HepG2 (cell line): ENCODE results near the gene IP6K3. TPM values are rescaled to one million over a fixed set of nuclear protein-coding genes. Genes with fewer than 3 reads are reported as not detected.

Experiments
- ATAC-seq: fragments of 200-7000 bp; cut with Tn5 transposase; 3 replicates; pipeline ENCODE4 v1.9.1; 2020; ENCODE audit warnings: mild to moderate bottlenecking, moderate library complexity
- BruUV-seq: library from RNA; stranded (reverse); fragments of 400-500 nt; replicated peaks from 2 replicates; lab custom pipeline; 2021; lab: Mats Ljungman, UMichigan
- CTCF ChIA-PET: fragments of 300-600 bp; formaldehyde crosslinking; extraction: SDS; loops from one replicate; lab custom pipeline; 2021; ENCODE audit warnings: low total read pairs, inconsistent platforms, low intra/inter-chr PET ratio; lab: Yijun Ruan, JAX
- POLR2A ChIA-PET: fragments of 350-600 bp; sonication (Branson Sonifier 250); formaldehyde crosslinking; loops from one replicate; lab custom pipeline; 2020; ENCODE audit warnings: antibody characterized with exemption, inconsistent platforms; lab: Yijun Ruan, JAX
- DNase-seq: peaks from one replicate; pipeline ENCODE4 v3.0.0-alpha.2; 2015; ENCODE audit warnings: low spot score
- FAIRE-seq: peaks from 3 replicates; lab custom pipeline; 2011; peaks lifted over from hg19 to GRCh38; lab: Jason Lieb, UNC
- H2AFZ ChIP-seq: one replicate; pipeline ENCODE4 v1.6.1; 2011; ENCODE audit warnings: low read length, inconsistent platforms
- H3K27ac ChIP-seq: fragments of 300-600 bp; 3 replicates; pipeline ENCODE4 v1.8.0; 2011; ENCODE audit warnings: mixed run types, mild to moderate bottlenecking, mixed read lengths, low read length, inconsistent platforms; ENCODE audit not compliant: insufficient read depth; ENCODE audit errors: extremely low read length
- H3K27me3 ChIP-seq, 2 experiments: fragments of 200-600 bp in 1 of 2; 2 replicates in 1 of 2; 3 replicates in 1 of 2; pipeline versions ENCODE4 v1.6.0 to v1.8.0; 2011; ENCODE audit warnings: low read length in 2 of 2, mild to moderate bottlenecking in 2 of 2, moderate library complexity in 2 of 2, inconsistent platforms in 1 of 2; ENCODE audit not compliant: insufficient read depth in 2 of 2, control insufficient read depth in 1 of 2
- H3K36me3 ChIP-seq, 2 experiments: fragments of 200-600 bp in 1 of 2; replicated peaks in 1 of 2; 2 replicates in 1 of 2; 3 replicates in 1 of 2; pipeline versions ENCODE4 v1.5.1 to v1.8.0; 2011; ENCODE audit warnings: low read length in 2 of 2, inconsistent platforms in 1 of 2; ENCODE audit not compliant: insufficient read depth in 2 of 2, control insufficient read depth in 1 of 2
- H3K4me1 ChIP-seq: 2 replicates; pipeline ENCODE4 v1.5.1; 2012; ENCODE audit warnings: low read length, inconsistent platforms; ENCODE audit not compliant: insufficient read depth
- H3K4me2 ChIP-seq: 2 replicates; pipeline ENCODE4 v1.6.0; 2011; ENCODE audit warnings: low read depth, low read length, inconsistent platforms
- H3K4me3 ChIP-seq, 3 experiments: fragments of 200-600 bp in 1 of 3; sonication (generic), shearing (Covaris generic) in 1 of 3; replicated peaks in 1 of 3; 2 replicates each; pipeline ENCODE4 v1.5.1; 2011 to 2016; ENCODE audit warnings: low read length in 3 of 3, inconsistent platforms in 2 of 3, low read depth in 2 of 3, mild to moderate bottlenecking in 2 of 3, control low read depth in 1 of 3, mixed read lengths in 1 of 3; ENCODE audit not compliant: insufficient read depth in 1 of 3
- H3K79me2 ChIP-seq: one replicate; pipeline ENCODE4 v1.6.1; 2011; ENCODE audit warnings: low read length, inconsistent platforms; ENCODE audit not compliant: insufficient read depth
- H3K9ac ChIP-seq: 2 replicates; pipeline ENCODE4 v1.6.0; 2011; ENCODE audit warnings: mild to moderate bottlenecking, low read depth, low read length, inconsistent platforms; ENCODE audit not compliant: insufficient read depth
- H3K9me3 ChIP-seq: 2 replicates; pipeline ENCODE4 v1.5.1; 2012; ENCODE audit warnings: mild to moderate bottlenecking, low read length
- H4K20me1 ChIP-seq: 2 replicates; pipeline ENCODE4 v1.6.0; 2011; ENCODE audit warnings: inconsistent platforms, mild to moderate bottlenecking, low read length, moderate library complexity; ENCODE audit not compliant: insufficient read depth
- FOSL2 ChIP-seq: sonication (generic); formaldehyde crosslinking; IDR thresholded peaks from 2 replicates; pipeline ENCODE4 v1.4.0; 2020; ENCODE audit warnings: missing genetic modification reagents
- GABPA ChIP-seq, 2 experiments: IDR thresholded peaks; 2 replicates each; pipeline ENCODE4 v1.6.1; 2011 to 2016; ENCODE audit warnings: low read depth in 2 of 2, low read length in 1 of 2, missing biosample characterization in 1 of 2, missing genetic modification characterization in 1 of 2
- JUND ChIP-seq: sonication (generic); formaldehyde crosslinking; IDR thresholded peaks from 2 replicates; pipeline ENCODE4 v1.8.0; 2022; ENCODE audit warnings: mild to moderate bottlenecking, missing genetic modification reagents
- MATR3 ChIP-seq: sonication (generic); formaldehyde crosslinking; IDR thresholded peaks from 2 replicates; pipeline ENCODE4 v1.4.0; 2020; ENCODE audit warnings: missing genetic modification reagents
- NFRKB ChIP-seq: fragments of 450-650 bp; IDR thresholded peaks from 2 replicates; pipeline ENCODE4 v1.6.1; 2017
- NR2F6 ChIP-seq, 2 experiments: IDR thresholded peaks; 2 replicates each; pipeline ENCODE4 v1.6.1; 2016; ENCODE audit warnings: antibody characterized with exemption in 1 of 2, mild to moderate bottlenecking in 1 of 2
- SIX1 ChIP-seq: sonication (generic); formaldehyde crosslinking; IDR thresholded peaks from 2 replicates; pipeline ENCODE4 v1.4.0; 2020; ENCODE audit warnings: missing genetic modification reagents, borderline replicate concordance
- SP2 ChIP-seq: sonication (generic); formaldehyde crosslinking; IDR thresholded peaks from 2 replicates; pipeline ENCODE4 v1.5.1; 2020; ENCODE audit warnings: mild to moderate bottlenecking, missing genetic modification reagents
- ZFP90 ChIP-seq: sonication (generic); formaldehyde crosslinking; IDR thresholded peaks from 2 replicates; pipeline ENCODE4 v1.8.0; 2022; ENCODE audit warnings: missing genetic modification reagents, mild to moderate bottlenecking, inconsistent platforms, borderline replicate concordance
- ZFX ChIP-seq: sonication (generic); formaldehyde crosslinking; IDR thresholded peaks from 2 replicates; pipeline ENCODE4 v1.4.0; 2020; ENCODE audit warnings: mild to moderate bottlenecking, low read depth, missing genetic modification reagents, moderate library complexity
- ZNF232 ChIP-seq: sonication (generic); formaldehyde crosslinking; IDR thresholded peaks from 2 replicates; pipeline ENCODE4 v1.4.0; 2020; ENCODE audit warnings: missing genetic modification reagents, borderline replicate concordance
- ZNF607 ChIP-seq: sonication (generic); formaldehyde crosslinking; IDR thresholded peaks from 2 replicates; pipeline ENCODE4 v1.5.1; 2020; ENCODE audit warnings: missing genetic modification reagents, mild to moderate bottlenecking, borderline replicate concordance
- ZNF720 ChIP-seq: sonication (generic); formaldehyde crosslinking; IDR thresholded peaks from 2 replicates; pipeline ENCODE4 v1.4.0; 2020; ENCODE audit warnings: missing genetic modification reagents
- WGBS: methylation state at CpG from one replicate; pipeline ENCODE4 v1.1.6; 2017; ENCODE audit warnings: low lambda C conversion rate; 5-methylcytosine and 5-hydroxymethylcytosine counted together
- in situ Hi-C: cut with HindIII; loops from 2 replicates; pipeline ENCODE4 v1.10.0; 2017; ENCODE audit warnings: low pct_unique_long_range_greater_than_20kb; ENCODE audit not compliant: extremely low pct_ligation_motif_present
- intact Hi-C: fragments of 100-400 bp; cut with micrococcal nuclease; formaldehyde crosslinking; loops from one replicate; pipeline ENCODE4 v1.10.0; 2022; ENCODE audit not compliant: unreplicated experiment
- polyA plus RNA-seq, 8 experiments: library from polyadenylated mRNA; depleted of rRNA in 3 of 8; stranded (reverse) in 7 of 8; unstranded in 1 of 8; fragments of >200 nt; fragmentation: Illumina TruSeq in 4 of 8; extraction: Trizol in 4 of 8; gene quantifications; 2 replicates each; pipeline versions ENCODE4 v1.2.1 to v1.2.3, GENCODE V29; 2011 to 2016; ENCODE audit warnings: low read depth in 4 of 8, missing spikeins in 1 of 8, mixed read lengths in 1 of 8; ENCODE audit not compliant: insufficient read depth in 1 of 8
- total RNA-seq, 5 experiments: library from RNA; depleted of rRNA; stranded (reverse); fragments of >200 nt; fragmentation: Illumina TruSeq; extraction: Trizol; gene quantifications; 2 replicates each; pipeline ENCODE4 v1.2.3, GENCODE V29; 2016; ENCODE audit warnings: low read depth in 1 of 5
- TF ChIP-seq, protein P1 (sequence below): sonication (generic); formaldehyde crosslinking; IDR thresholded peaks from 2 replicates; pipeline ENCODE4 v1.5.0; 2020; ENCODE audit warnings: missing genetic modification reagents, mild to moderate bottlenecking, borderline replicate concordance
- TF ChIP-seq, protein P2 (sequence below): IDR thresholded peaks from 2 replicates; pipeline ENCODE4 v1.6.1; 2016; ENCODE audit warnings: low read depth
- TF ChIP-seq, protein P3 (sequence below): IDR thresholded peaks from 2 replicates; pipeline ENCODE4 v1.6.1; 2016; ENCODE audit warnings: missing compliant biosample characterization, missing genetic modification reagents, borderline replicate concordance

Gene IP6K3
- total and polyA plus RNA-seq, 2 of the 13 experiments (the other 11 are each of a cell fraction or from before 2014, with no cell fraction given): 0.11 to 0.18 TPM

DNA sequence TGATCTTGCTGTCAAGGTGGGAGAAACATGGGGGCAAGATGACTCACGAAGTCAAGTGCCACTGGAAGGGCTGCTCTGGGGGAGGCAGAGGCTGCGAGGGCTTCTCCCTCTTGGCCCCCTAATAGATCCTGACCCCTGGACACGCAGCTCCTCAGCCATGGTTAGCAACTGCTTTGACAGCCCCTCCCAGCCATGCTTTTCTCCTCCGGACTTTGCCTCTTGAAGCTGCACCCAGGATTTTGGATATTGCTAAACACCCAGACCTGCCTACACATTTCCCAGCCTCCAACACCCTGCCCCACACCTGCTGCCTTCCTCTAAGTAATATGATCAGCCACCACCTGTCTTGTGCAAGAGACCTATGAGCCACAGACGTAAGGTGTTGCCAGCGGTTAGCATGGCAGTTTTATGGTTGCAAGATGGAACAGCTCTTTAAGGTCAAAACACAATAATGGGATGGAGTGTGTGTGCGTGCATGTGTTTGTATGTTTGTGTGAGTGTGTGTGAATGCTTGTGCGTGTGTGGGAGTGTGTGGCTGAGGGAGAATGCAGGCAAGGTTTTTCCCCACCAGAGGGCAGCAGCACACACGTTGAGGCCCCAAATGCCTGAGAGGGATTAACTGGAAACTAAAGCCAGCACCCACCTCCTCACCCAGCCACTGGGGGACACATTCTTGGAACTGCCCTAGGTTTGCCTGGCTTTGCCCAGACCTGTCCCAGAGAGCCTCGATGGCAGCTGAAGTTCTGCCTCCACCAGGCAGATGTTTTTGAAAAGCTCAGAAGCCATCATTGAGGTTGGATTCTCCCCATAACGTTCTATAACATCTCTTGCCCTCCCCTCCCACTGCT is 2.5 kb downstream of the IP6K3 start:
- Histone ChIP-seq H3K9me3 (no peaks in the 10 kb centered on the region), H3K36me3 (no peaks in the 10 kb centered on the region), H3K27me3 (peaks cover 4 to 38% of the 10 kb centered on the region in 2 experiments; a peak in 4 of 5 replicates), H3K9ac (no peak overlapping the region), H3K4me1 (peaks cover 58% of the 10 kb centered on the region), H3K27ac (no peak overlapping the region), H3K4me3 (0 out of 6 replicates have a peak overlapping the region, but pooled peaks of 1 of the 3 experiments have one; percentile 15), H4K20me1 (no peaks in the 10 kb centered on the region), H3K4me2 (peak overlapping the region; percentile 59), H3K79me2 (no peaks in the 10 kb centered on the region), H2AFZ (no peak overlapping the region)
- DNase-seq: peak; percentile 78
- in situ Hi-C loops: no loop called here
- POLR2A ChIA-PET: interaction anchor here (1.2 to 4.6 kb wide), 3 partner anchors 16 to 136 kb away, joined by 3 to 48 read pairs (median 34); partner anchors contain the start of gene UQCC2
- no TSS peak for BruUV-seq
- CTCF ChIA-PET: interaction anchor here (0.8 to 5.7 kb wide), 6 partner anchors 10 to 410 kb away, joined by 3 to 77 read pairs (median 3); partner anchors contain the start of gene LEMD2
- intact Hi-C loops: loop anchor here (1.0 to 2.0 kb wide), 3 partner anchors 18 to 155 kb away; partner anchors contain the start of gene UQCC2
- 3% methylated on average over 11 of the region's 11 CpGs for WGBS
- FAIRE-seq: peak; percentile 100
- ATAC-seq: peak; percentile 73
- TF ChIP-seq, protein P1, sequence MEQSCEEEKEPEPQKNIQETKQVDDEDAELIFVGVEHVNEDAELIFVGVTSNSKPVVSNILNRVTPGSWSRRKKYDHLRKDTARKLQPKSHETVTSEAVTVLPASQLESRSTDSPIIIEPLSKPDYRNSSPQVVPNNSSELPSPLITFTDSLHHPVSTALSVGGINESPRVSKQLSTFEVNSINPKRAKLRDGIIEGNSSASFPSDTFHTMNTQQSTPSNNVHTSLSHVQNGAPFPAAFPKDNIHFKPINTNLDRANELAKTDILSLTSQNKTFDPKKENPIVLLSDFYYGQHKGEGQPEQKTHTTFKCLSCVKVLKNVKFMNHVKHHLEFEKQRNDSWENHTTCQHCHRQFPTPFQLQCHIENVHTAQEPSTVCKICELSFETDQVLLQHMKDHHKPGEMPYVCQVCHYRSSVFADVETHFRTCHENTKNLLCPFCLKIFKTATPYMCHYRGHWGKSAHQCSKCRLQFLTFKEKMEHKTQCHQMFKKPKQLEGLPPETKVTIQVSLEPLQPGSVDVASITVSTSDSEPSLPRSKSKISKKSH (CRISPR knock-in tag): peak; percentile 42; the same call in 1 of the 2 replicates
- no peak for TF ChIP-seq ZFX (CRISPR knock-in tag)
- no peak for TF ChIP-seq ZFP90
- TF ChIP-seq JUND (CRISPR knock-in tag): 0 out of 2 replicates have a peak, but pooled peaks have one; percentile 38
- TF ChIP-seq, protein P2, sequence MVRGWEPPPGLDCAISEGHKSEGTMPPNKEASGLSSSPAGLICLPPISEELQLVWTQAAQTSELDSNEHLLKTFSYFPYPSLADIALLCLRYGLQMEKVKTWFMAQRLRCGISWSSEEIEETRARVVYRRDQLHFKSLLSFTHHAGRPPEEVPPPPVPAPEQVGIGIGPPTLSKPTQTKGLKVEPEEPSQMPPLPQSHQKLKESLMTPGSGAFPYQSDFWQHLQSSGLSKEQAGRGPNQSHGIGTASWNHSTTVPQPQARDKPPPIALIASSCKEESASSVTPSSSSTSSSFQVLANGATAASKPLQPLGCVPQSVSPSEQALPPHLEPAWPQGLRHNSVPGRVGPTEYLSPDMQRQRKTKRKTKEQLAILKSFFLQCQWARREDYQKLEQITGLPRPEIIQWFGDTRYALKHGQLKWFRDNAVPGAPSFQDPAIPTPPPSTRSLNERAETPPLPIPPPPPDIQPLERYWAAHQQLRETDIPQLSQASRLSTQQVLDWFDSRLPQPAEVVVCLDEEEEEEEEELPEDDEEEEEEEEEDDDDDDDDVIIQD: peak; percentile 33; the same call in 1 of the 2 replicates
- TF ChIP-seq, protein P3, sequence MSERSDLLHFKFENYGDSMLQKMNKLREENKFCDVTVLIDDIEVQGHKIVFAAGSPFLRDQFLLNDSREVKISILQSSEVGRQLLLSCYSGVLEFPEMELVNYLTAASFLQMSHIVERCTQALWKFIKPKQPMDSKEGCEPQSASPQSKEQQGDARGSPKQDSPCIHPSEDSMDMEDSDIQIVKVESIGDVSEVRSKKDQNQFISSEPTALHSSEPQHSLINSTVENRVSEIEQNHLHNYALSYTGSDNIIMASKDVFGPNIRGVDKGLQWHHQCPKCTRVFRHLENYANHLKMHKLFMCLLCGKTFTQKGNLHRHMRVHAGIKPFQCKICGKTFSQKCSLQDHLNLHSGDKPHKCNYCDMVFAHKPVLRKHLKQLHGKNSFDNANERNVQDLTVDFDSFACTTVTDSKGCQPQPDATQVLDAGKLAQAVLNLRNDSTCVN (CRISPR knock-in tag): 0 out of 2 replicates have a peak, but pooled peaks have one; percentile 19
- TF ChIP-seq MATR3: no peak
- TF ChIP-seq ZNF720 (CRISPR knock-in tag): no peak
- no peak for TF ChIP-seq NR2F6 (IDR thresholded peaks at IDR 0.05)
- peak; percentile 47; the same call in 1 of the 2 replicates for TF ChIP-seq NR2F6 (CRISPR knock-in tag; IDR thresholded peaks at IDR 0.05)
- 0 out of 2 replicates have a peak, but pooled peaks have one; percentile 31 for TF ChIP-seq ZNF607 (CRISPR knock-in tag)
- no peak for TF ChIP-seq ZNF232
- no peak for TF ChIP-seq GABPA (IDR thresholded peaks at IDR 0.05; ENCODE audit: low read depth, low read length)
- no peak for TF ChIP-seq GABPA (CRISPR knock-in tag; IDR thresholded peaks at IDR 0.05; ENCODE audit: low read depth)
- TF ChIP-seq NFRKB: no peak
- peak; percentile 42 for TF ChIP-seq FOSL2
- TF ChIP-seq SP2 (CRISPR knock-in tag): 0 out of 2 replicates have a peak, but pooled peaks have one; percentile 26
- 0 out of 2 replicates have a peak, but pooled peaks have one; percentile 33 for TF ChIP-seq SIX1 (CRISPR knock-in tag)
